VCaP (cell line): Measurements from ENCODE around the gene PCDHA6.

Source experiments
- H3K27ac ChIP-seq: fragments of 450-650 bp; 2 replicates; pipeline ENCODE4 v1.5.1; 2017
- CTCF ChIP-seq: fragments of 450-650 bp; conservative IDR thresholded peaks from 2 replicates; pipeline ENCODE4 v1.5.1; 2017; ENCODE audit warnings: mild to moderate bottlenecking, moderate library complexity

PCDHA6 gene

GRCh38 chr5:140857177-140857986 is 29.6 kb downstream of the PCDHA6 start:
- TF ChIP-seq CTCF = no peak
- H3K27ac ChIP-seq = no peak overlapping the region

- no peak overlapping the region for H3K27ac ChIP-seq
- TF ChIP-seq CTCF = no peak
These were observed 30.2 kb downstream of the PCDHA6 start for GRCh38 chr5:140857987-140858240.

GRCh38 chr5:140862441-140863295 is 34.9 kb downstream of the PCDHA6 start:
- no peak for TF ChIP-seq CTCF
- H3K27ac ChIP-seq = no peak overlapping the region

- peak; percentile 67 for TF ChIP-seq CTCF
- H3K27ac ChIP-seq = peak within 1 kb of the TSS; percentile 58
These were observed 41.2 kb downstream of the PCDHA6 start, which contains the start of gene PCDHA11 for GRCh38 chr5:140868721-140869554. TSS of gene PCDHA11 (plus strand) at chr5:140868957. CDS start at chr5:140869104, 147 bp downstream.

GRCh38 chr5:140869555-140869886 is 41.8 kb downstream of the PCDHA6 start:
- peak overlapping the region; percentile 58 for H3K27ac ChIP-seq
- peak; percentile 48 for TF ChIP-seq CTCF

DNA sequence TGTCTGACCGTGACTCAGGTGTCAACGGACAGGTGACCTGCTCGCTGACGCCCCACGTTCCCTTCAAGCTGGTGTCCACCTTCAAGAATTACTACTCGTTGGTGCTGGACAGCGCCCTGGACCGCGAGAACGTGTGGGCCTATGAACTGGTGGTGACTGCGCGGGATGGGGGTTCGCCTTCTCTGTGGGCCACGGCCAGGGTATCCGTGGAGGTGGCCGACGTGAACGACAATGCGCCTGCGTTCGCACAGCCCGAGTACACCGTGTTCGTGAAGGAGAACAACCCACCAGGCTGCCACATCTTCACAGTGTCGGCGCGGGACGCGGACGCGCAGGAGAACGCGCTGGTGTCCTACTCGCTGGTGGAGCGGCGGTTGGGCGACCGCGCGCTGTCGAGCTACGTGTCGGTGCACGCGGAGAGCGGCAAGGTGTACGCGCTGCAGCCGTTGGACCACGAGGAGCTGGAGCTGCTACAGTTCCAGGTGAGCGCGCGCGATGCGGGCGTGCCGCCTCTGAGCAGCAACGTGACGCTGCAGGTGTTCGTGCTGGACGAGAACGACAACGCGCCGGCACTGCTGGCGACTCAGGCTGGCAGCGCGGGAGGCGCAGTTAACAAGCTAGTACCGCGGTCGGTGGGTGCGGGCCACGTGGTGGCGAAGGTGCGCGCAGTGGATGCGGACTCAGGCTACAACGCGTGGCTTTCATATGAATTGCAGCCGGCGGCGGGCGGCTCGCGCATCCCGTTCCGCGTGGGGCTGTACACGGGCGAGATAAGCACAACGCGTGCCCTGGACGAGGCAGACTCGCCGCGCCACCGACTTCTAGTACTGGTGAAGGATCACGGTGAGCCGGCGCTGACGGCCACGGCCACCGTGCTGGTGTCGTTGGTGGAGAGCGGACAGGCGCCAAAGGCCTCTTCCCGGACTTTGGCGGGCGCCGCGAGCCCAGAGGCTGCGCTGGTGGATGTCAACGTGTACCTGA is 42.8 kb downstream of the PCDHA6 start:
- TF ChIP-seq CTCF = no peak
- H3K27ac ChIP-seq = no peak overlapping the region
